ENCODE measurements around the gene ITIH5. TPM values are rescaled to one million over a fixed set of nuclear protein-coding genes. Genes with fewer than 3 reads are reported as not detected.

Gene ITIH5
- total and polyA plus RNA-seq, 9 donors, result 4.8 to 32.2 (median 15.1) TPM

GRCh38 chr10:7583626-7584025, 83.1 kb downstream of the ITIH5 start:
- Histone ChIP-seq H3K27me3 (no peaks in the 10 kb centered on the region), H3K27ac (no peak overlapping the region), H3K9me3 (no peaks in the 10 kb centered on the region), H3K4me1 (ENCODE audit: insufficient read depth) (no peaks in the 10 kb centered on the region), H3K36me3 (no peaks in the 10 kb centered on the region), H3K4me3 (no peak overlapping the region)
- TF ChIP-seq CTCF (IDR thresholded peaks at IDR 0.05), result no peak
- TF ChIP-seq POLR2A (IDR thresholded peaks at IDR 0.05), result no peak
- TF ChIP-seq EP300 (IDR thresholded peaks at IDR 0.05), result no peak
- no peak for DNase-seq
- 83 to 87% (median 86%) methylated on average over 3 of the region's 3 CpGs for WGBS, 3 donors
- intact Hi-C loops (cut with DNase I), result no loop called here

GRCh38 chr10:7580520-7580919, 86.2 kb downstream of the ITIH5 start:
- 78 to 85% (median 81%) methylated on average over 5 of the region's 5 CpGs for WGBS, 3 donors
- H3K4me1 ChIP-seq (ENCODE audit: insufficient read depth), result no peaks in the 10 kb centered on the region
- TF ChIP-seq POLR2A (IDR thresholded peaks at IDR 0.05) (no peak), EP300 (IDR thresholded peaks at IDR 0.05) (no peak), CTCF (IDR thresholded peaks at IDR 0.05) (no peak)
- intact Hi-C loops (cut with DNase I), result no loop called here
- no peak for DNase-seq
- H3K4me3 ChIP-seq, result no peak overlapping the region
- H3K36me3 ChIP-seq, result no peaks in the 10 kb centered on the region
- H3K9me3 ChIP-seq, result no peaks in the 10 kb centered on the region
- H3K27me3 ChIP-seq, result no peaks in the 10 kb centered on the region
- H3K27ac ChIP-seq, result no peak overlapping the region

- no peak overlapping the region for H3K27ac ChIP-seq
- WGBS, 3 donors, result 96 to 98% (median 97%) methylated on average over 25 of the region's 25 CpGs
- no peak for TF ChIP-seq CTCF (IDR thresholded peaks at IDR 0.05)
- no peak for TF ChIP-seq EP300 (IDR thresholded peaks at IDR 0.05)
- no peak for TF ChIP-seq POLR2A (IDR thresholded peaks at IDR 0.05)
- H3K36me3 ChIP-seq, result no peaks in the 10 kb centered on the region
- DNase-seq, result no peak
- H3K27me3 ChIP-seq, result no peaks in the 10 kb centered on the region
- H3K4me3 ChIP-seq, result no peak overlapping the region
- no peaks in the 10 kb centered on the region for H3K9me3 ChIP-seq
- no peaks in the 10 kb centered on the region for H3K4me1 ChIP-seq (ENCODE audit: insufficient read depth)
- intact Hi-C loops (cut with DNase I), result no loop called here
These were observed 87.1 kb downstream of the ITIH5 start for GRCh38 chr10:7579681-7580080.

GRCh38 chr10:7577579-7577978, 89.2 kb downstream of the ITIH5 start:
- no peaks in the 10 kb centered on the region for H3K4me1 ChIP-seq (ENCODE audit: insufficient read depth)
- intact Hi-C loops (cut with DNase I), result no loop called here
- no peak overlapping the region for H3K27ac ChIP-seq
- H3K4me3 ChIP-seq, result no peak overlapping the region
- TF ChIP-seq EP300 (IDR thresholded peaks at IDR 0.05) (no peak), POLR2A (IDR thresholded peaks at IDR 0.05) (no peak), CTCF (IDR thresholded peaks at IDR 0.05) (no peak)
- no peak for DNase-seq
- 95 to 98% (median 96%) methylated on average over 5 of the region's 5 CpGs for WGBS, 3 donors
- H3K27me3 ChIP-seq, result no peaks in the 10 kb centered on the region
- no peaks in the 10 kb centered on the region for H3K36me3 ChIP-seq
- no peaks in the 10 kb centered on the region for H3K9me3 ChIP-seq

GRCh38 chr10:7577176-7577575, 89.6 kb downstream of the ITIH5 start:
- DNase-seq, result no peak
- no peak for TF ChIP-seq CTCF (IDR thresholded peaks at IDR 0.05)
- no peak for TF ChIP-seq POLR2A (IDR thresholded peaks at IDR 0.05)
- no peak for TF ChIP-seq EP300 (IDR thresholded peaks at IDR 0.05)
- no peaks in the 10 kb centered on the region for H3K9me3 ChIP-seq
- intact Hi-C loops (cut with DNase I), result no loop called here
- no peaks in the 10 kb centered on the region for H3K36me3 ChIP-seq
- 76 to 85% (median 83%) methylated on average over 4 of the region's 4 CpGs for WGBS, 3 donors
- H3K4me3 ChIP-seq, result no peak overlapping the region
- H3K4me1 ChIP-seq (ENCODE audit: insufficient read depth), result peaks cover 2% of the 10 kb centered on the region
- H3K27ac ChIP-seq, result no peak overlapping the region
- H3K27me3 ChIP-seq, result no peaks in the 10 kb centered on the region
